ENCODE data around the gene MYNN.
A peak's percentile ranks its signal among the peaks of the same experiment; 100 is the strongest.
"Not testable (repeated sequence)": the region's sequence is repeated elsewhere in the genome, so short reads cannot be mapped to it uniquely, and the experiment has no call there.

Gene MYNN

GRCh38 chr3:169772897-169773816 is at the start of gene MYNN:
Gene MYNN (plus strand): TSS chr3:169773396. CDS start chr3:169774296, 900 bp downstream.
- peak within 1 kb of the TSS; percentile 100 for H3K27ac ChIP-seq
- no peak for TF ChIP-seq ZFX (IDR thresholded peaks at IDR 0.05; ENCODE audit: borderline replicate concordance)
- TF ChIP-seq, protein P1, sequence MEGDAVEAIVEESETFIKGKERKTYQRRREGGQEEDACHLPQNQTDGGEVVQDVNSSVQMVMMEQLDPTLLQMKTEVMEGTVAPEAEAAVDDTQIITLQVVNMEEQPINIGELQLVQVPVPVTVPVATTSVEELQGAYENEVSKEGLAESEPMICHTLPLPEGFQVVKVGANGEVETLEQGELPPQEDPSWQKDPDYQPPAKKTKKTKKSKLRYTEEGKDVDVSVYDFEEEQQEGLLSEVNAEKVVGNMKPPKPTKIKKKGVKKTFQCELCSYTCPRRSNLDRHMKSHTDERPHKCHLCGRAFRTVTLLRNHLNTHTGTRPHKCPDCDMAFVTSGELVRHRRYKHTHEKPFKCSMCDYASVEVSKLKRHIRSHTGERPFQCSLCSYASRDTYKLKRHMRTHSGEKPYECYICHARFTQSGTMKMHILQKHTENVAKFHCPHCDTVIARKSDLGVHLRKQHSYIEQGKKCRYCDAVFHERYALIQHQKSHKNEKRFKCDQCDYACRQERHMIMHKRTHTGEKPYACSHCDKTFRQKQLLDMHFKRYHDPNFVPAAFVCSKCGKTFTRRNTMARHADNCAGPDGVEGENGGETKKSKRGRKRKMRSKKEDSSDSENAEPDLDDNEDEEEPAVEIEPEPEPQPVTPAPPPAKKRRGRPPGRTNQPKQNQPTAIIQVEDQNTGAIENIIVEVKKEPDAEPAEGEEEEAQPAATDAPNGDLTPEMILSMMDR (IDR thresholded peaks at IDR 0.05), result peak; percentile 29; the same call in 1 of the 2 replicates

GRCh38 chr3:169731857-169732256 is 41.3 kb upstream of the MYNN start:
- not testable (repeated sequence) for H3K27ac ChIP-seq

DNA sequence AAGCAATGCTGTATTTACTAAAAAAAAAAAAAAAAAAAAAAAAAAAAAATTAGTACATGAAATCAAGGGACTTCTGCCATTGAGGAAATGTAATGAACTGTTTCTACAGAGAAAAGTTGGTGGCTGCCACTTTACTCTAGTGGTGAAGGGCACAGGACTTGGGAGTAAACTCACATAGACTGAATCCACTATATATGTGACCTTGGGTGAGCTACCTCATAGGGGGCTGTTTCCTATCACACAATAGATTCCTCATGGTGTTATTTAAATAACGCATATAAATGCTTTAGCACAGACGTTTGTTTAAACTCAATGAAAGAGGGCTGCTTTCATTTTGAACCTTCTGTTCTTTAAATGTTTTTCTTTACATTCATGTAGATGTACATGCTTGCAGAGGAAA is 34.1 kb upstream of the MYNN start:
- no peak overlapping the region for H3K27ac ChIP-seq
- TF ChIP-seq, protein P1 (IDR thresholded peaks at IDR 0.05), result no peak
- no peak for TF ChIP-seq ZFX (IDR thresholded peaks at IDR 0.05; ENCODE audit: borderline replicate concordance)

- TF ChIP-seq, protein P1 (IDR thresholded peaks at IDR 0.05), result peak; percentile 66
- TF ChIP-seq ZFX (IDR thresholded peaks at IDR 0.05; ENCODE audit: borderline replicate concordance), result no peak
- H3K27ac ChIP-seq, result no peak overlapping the region
These were observed 28.7 kb upstream of the MYNN start for GRCh38 chr3:169744366-169745054.

- TF ChIP-seq, protein P1 (IDR thresholded peaks at IDR 0.05), result no peak
- no peak for TF ChIP-seq ZFX (IDR thresholded peaks at IDR 0.05; ENCODE audit: borderline replicate concordance)
These were observed 26.3 kb upstream of the MYNN start for GRCh38 chr3:169746924-169747323.

DNA sequence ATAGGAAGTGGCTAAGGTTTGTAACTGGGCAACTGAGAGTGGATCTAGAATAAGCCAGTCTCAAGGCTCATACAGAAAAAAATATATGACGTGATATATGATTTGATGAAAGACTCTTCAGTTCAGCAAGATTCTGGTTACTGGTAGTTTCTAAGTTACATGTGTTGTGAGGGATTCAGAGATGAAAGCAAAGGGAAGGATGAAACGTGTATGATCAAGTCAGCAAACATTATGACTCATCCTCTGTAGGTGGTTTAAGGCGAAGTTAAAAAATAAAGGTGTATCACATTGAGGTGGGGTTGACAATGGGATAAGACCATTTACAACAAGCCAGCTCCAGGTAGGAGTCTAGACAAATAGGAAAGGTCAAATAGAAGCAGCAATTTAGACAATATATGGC is 24.5 kb upstream of the MYNN start:
- no peak overlapping the region for H3K27ac ChIP-seq
- TF ChIP-seq, protein P1 (IDR thresholded peaks at IDR 0.05), result no peak
- TF ChIP-seq ZFX (IDR thresholded peaks at IDR 0.05; ENCODE audit: borderline replicate concordance), result no peak

More at GRCh38 chr3:169746924-169747323, 26.3 kb upstream of the MYNN start:
- no peak overlapping the region for H3K27ac ChIP-seq

GRCh38 chr3:169750665-169751064 is 22.5 kb upstream of the MYNN start:
- H3K27ac ChIP-seq, result no peak overlapping the region
- TF ChIP-seq, protein P1 (IDR thresholded peaks at IDR 0.05), result no peak
- TF ChIP-seq ZFX (IDR thresholded peaks at IDR 0.05; ENCODE audit: borderline replicate concordance), result no peak

Data from 22Rv1 (cell line).